Body of pancreas (tissue), 4 donors: ENCODE data around the gene LAPTM5.

Experiments
- CTCF ChIP-seq, 7 experiments: fragments of 450-650 bp in 4 of 7; fragments of 200-600 bp in 3 of 7; sonication (generic) in 3 of 7; IDR thresholded peaks; one replicate each; pipeline ENCODE4 v1.5.1; 2016 to 2019; ENCODE audit warnings: antibody characterized with exemption in 7 of 7
- POLR2A ChIP-seq, 3 donors: fragments of 450-650 bp; IDR thresholded peaks; one replicate each; pipeline ENCODE4 v1.6.1; 2016; ENCODE audit warnings: antibody characterized with exemption in 3 of 3, mild to moderate bottlenecking in 2 of 3

DNA sequence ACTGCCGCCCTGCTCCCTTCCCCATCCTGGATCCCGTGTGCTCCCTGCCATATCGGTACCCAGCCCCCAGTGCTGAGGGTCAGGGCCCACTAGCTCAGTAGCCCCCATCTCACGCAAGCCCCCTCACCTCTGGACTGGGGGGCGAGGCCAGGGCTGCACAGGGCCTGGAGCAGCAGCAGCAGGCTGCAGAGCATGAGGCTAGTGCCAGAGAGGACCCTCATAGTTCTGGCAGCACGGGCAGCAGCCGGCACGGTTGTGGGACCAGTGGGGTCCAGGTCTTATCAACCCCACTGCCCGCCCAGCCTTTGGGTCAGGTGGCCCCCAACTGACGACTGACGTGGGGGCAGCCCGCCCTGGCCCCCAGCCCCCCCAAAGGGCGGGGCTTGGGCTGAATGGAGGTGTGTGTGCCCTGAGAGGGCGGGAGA lies 34.2 kb downstream of the LAPTM5 start, which contains the start of gene MATN1:
- TF ChIP-seq CTCF (IDR thresholded peaks at IDR 0.05) (no peak), POLR2A (IDR thresholded peaks at IDR 0.05) (no peak)
